B cell (primary cell): ENCODE results near the gene SCN2B. TPM values are rescaled to one million over a fixed set of nuclear protein-coding genes. Genes with fewer than 3 reads are reported as not detected.

Experiments used
- ATAC-seq: fragments of 200-7000 bp; cut with Tn5 transposase; one replicate; pipeline ENCODE4 v1.10.0; 2021; ENCODE audit warnings: low read depth, mild to moderate bottlenecking, moderate number of reproducible peaks, moderate library complexity
- CTCF ChIA-PET: fragments of 350-600 bp; sonication (Branson Sonifier 250); formaldehyde crosslinking; loops from one replicate; lab custom pipeline; 2021; ENCODE audit warnings: antibody characterized with exemption, inconsistent platforms; lab: Charles Lee
- POLR2A ChIA-PET: fragments of 350-600 bp; sonication (Branson Sonifier 250); formaldehyde crosslinking; loops from one replicate; lab custom pipeline; 2021; ENCODE audit warnings: antibody characterized with exemption; lab: Charles Lee
- DNase-seq: peaks from one replicate; pipeline ENCODE4 v3.0.0; 2013
- H2AFZ ChIP-seq: 2 replicates; pipeline ENCODE4 v1.6.1; 2012; ENCODE audit warnings: mild to moderate bottlenecking, low read depth, low read length; ENCODE audit not compliant: insufficient read depth, poor library complexity, severe bottlenecking
- H3K27ac ChIP-seq, 2 donors: 1 replicate in 1 of 2; 2 replicates in 1 of 2; pipeline ENCODE4 v1.5.1; 2012 to 2013; ENCODE audit warnings: low read length in 2 of 2, mild to moderate bottlenecking in 2 of 2, moderate library complexity in 1 of 2
- H3K27me3 ChIP-seq, 4 experiments: fragments of 200-600 bp in 1 of 4; sonication (generic) in 1 of 4; replicated peaks in 1 of 4; 1 replicate in 2 of 4; 2 replicates in 2 of 4; pipeline versions ENCODE4 v1.6.1 to v1.7.0; 2013 to 2016; ENCODE audit warnings: low read length in 3 of 4, mild to moderate bottlenecking in 2 of 4, mixed read lengths in 1 of 4, moderate library complexity in 1 of 4; ENCODE audit not compliant: insufficient read depth in 4 of 4, control insufficient read depth in 3 of 4; ENCODE audit errors: control extremely low read depth in 1 of 4
- H3K36me3 ChIP-seq, 2 experiments: replicated peaks in 1 of 2; 1 replicate in 1 of 2; 2 replicates in 1 of 2; pipeline versions ENCODE4 v1.6.1 to v1.7.1; 2013; ENCODE audit warnings: low read length in 1 of 2; ENCODE audit not compliant: insufficient read depth in 2 of 2, control insufficient read depth in 1 of 2; ENCODE audit errors: control extremely low read depth in 1 of 2, extremely low read depth in 1 of 2
- H3K4me1 ChIP-seq, 2 donors: fragments of 200-600 bp in 1 of 2; sonication (generic) in 1 of 2; 1 replicate in 1 of 2; 2 replicates in 1 of 2; pipeline versions ENCODE4 v1.5.1 to v1.6.1; 2013 to 2017; ENCODE audit warnings: low read length in 2 of 2; ENCODE audit not compliant: control insufficient read depth in 2 of 2, insufficient read depth in 2 of 2
- H3K4me2 ChIP-seq: replicated peaks from 2 replicates; pipeline ENCODE3; 2012; ENCODE audit warnings: mild to moderate bottlenecking, low read depth, low read length; ENCODE audit not compliant: poor library complexity, severe bottlenecking
- H3K4me3 ChIP-seq, 5 experiments: fragments of 200-600 bp in 1 of 5; sonication (generic) in 1 of 5; 1 replicate in 3 of 5; 2 replicates in 2 of 5; pipeline versions ENCODE4 v1.5.1 to v1.7.0; 2011 to 2016; ENCODE audit warnings: low read length in 4 of 5, mild to moderate bottlenecking in 4 of 5, low read depth in 2 of 5, control low read depth in 1 of 5, moderate library complexity in 1 of 5; ENCODE audit not compliant: insufficient read depth in 1 of 5; ENCODE audit errors: control extremely low read depth in 1 of 5, extremely low read depth in 1 of 5
- H3K79me2 ChIP-seq: fragments of 200-600 bp; sonication (generic); one replicate; pipeline ENCODE4 v1.6.0; 2016; ENCODE audit warnings: low read length; ENCODE audit not compliant: control insufficient read depth, insufficient read depth
- H3K9ac ChIP-seq: fragments of 200-600 bp; sonication (generic); 2 replicates; pipeline ENCODE4 v1.6.1; 2017; ENCODE audit warnings: mild to moderate bottlenecking, low read length, moderate library complexity
- H3K9me3 ChIP-seq, 3 donors: one replicate each; pipeline versions ENCODE4 v1.6.1 to v1.7.1; 2013; ENCODE audit warnings: low read length in 2 of 3; ENCODE audit not compliant: control insufficient read depth in 2 of 3, insufficient read depth in 1 of 3; ENCODE audit errors: control extremely low read depth in 1 of 3
- H4K20me1 ChIP-seq: 2 replicates; pipeline ENCODE4 v1.6.0; 2012; ENCODE audit warnings: mild to moderate bottlenecking, low read length; ENCODE audit not compliant: insufficient read depth, control insufficient read depth, poor library complexity, severe bottlenecking
- H3K27ac Mint-ChIP-seq: one replicate; pipeline ENCODE4 v1.8.0; 2021; ENCODE audit warnings: mixed read lengths
- H3K27me3 Mint-ChIP-seq: one replicate; pipeline ENCODE4 v1.8.0; 2021; ENCODE audit warnings: mixed read lengths
- H3K4me1 Mint-ChIP-seq: one replicate; pipeline ENCODE4 v1.8.0; 2021; ENCODE audit warnings: mixed read lengths
- H3K4me3 Mint-ChIP-seq: one replicate; pipeline ENCODE4 v1.8.0; 2021; ENCODE audit warnings: mixed read lengths
- H3K9me3 Mint-ChIP-seq: one replicate; pipeline ENCODE4 v1.8.0; 2022; ENCODE audit warnings: mixed read lengths; ENCODE audit not compliant: insufficient read depth
- EZH2 ChIP-seq: IDR thresholded peaks from 2 replicates; pipeline ENCODE4 v1.6.1; 2012; ENCODE audit warnings: borderline replicate concordance, low read depth, mild to moderate bottlenecking, moderate library complexity, low read length; ENCODE audit not compliant: insufficient read depth, poor library complexity, severe bottlenecking
- WGBS: methylation state at CpG from one replicate; pipeline ENCODE4 v1.1.5; 2013; ENCODE audit warnings: missing lambda C conversion rate; ENCODE audit not compliant: insufficient coverage; 5-methylcytosine and 5-hydroxymethylcytosine counted together
- intact Hi-C: fragments of 100-400 bp; cut with micrococcal nuclease; formaldehyde crosslinking; loops from one replicate; pipeline ENCODE4 v1.10.0; 2022
- polyA plus RNA-seq: library from polyadenylated mRNA; depleted of rRNA; stranded (reverse); fragments of >200 nt; gene quantifications from 2 replicates; pipeline ENCODE4 v1.2.3, GENCODE V29; 2012
- total RNA-seq, 2 donors: library from RNA; stranded (reverse); fragments of 120-200 nt in 1 of 2; gene quantifications; 1 replicate in 1 of 2; 2 replicates in 1 of 2; pipeline versions ENCODE4 v1.2.3 to v1.2.4, GENCODE V29; 2013 to 2022
- TF ChIP-seq, protein P1 (sequence below): fragments of 200-600 bp; IDR thresholded peaks from one replicate; pipeline ENCODE4 v1.8.0; 2022; ENCODE audit warnings: antibody characterized with exemption, mild to moderate bottlenecking

The SCN2B gene
- total and polyA plus RNA-seq, 2 donors (not counting 1 experiment from before 2014, with no cell fraction given): not detected

DNA sequence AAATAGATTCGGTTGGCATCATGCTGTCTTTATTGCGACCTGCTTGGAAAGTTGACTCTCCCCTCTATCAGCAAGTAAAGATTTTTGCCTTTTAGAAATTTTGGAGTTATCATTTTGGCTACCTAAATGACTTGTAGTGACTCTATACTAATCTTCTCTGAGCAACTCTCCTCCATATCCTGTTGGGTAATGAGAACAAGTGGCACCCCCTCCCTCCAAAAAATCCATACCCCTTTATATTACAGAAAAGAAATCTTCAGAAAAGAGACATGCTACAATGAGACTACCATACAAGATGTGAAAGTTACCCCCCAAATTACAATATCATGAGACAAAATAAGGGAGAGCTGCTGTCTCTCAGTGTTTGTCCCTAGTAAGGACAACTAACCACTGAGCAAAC is 47.1 kb upstream of the SCN2B start:
- H3K4me3 ChIP-seq: peak overlapping the region in 1 of 5 experiments; percentile 88
- Mint-ChIP-seq H3K4me3 (peak overlapping the region; percentile 46), H3K9me3 (no peaks in the 10 kb centered on the region), H3K27ac (no peak overlapping the region), H3K27me3 (peaks cover 44% of the 10 kb centered on the region), H3K4me1 (peaks cover 47% of the 10 kb centered on the region)
- TF ChIP-seq EZH2: no peak
- TF ChIP-seq, protein P1, sequence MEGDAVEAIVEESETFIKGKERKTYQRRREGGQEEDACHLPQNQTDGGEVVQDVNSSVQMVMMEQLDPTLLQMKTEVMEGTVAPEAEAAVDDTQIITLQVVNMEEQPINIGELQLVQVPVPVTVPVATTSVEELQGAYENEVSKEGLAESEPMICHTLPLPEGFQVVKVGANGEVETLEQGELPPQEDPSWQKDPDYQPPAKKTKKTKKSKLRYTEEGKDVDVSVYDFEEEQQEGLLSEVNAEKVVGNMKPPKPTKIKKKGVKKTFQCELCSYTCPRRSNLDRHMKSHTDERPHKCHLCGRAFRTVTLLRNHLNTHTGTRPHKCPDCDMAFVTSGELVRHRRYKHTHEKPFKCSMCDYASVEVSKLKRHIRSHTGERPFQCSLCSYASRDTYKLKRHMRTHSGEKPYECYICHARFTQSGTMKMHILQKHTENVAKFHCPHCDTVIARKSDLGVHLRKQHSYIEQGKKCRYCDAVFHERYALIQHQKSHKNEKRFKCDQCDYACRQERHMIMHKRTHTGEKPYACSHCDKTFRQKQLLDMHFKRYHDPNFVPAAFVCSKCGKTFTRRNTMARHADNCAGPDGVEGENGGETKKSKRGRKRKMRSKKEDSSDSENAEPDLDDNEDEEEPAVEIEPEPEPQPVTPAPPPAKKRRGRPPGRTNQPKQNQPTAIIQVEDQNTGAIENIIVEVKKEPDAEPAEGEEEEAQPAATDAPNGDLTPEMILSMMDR: no peak
- no peak overlapping the region for H3K9ac ChIP-seq
- DNase-seq: no peak
- H4K20me1 ChIP-seq: no peaks in the 10 kb centered on the region
- no peak overlapping the region for H3K4me2 ChIP-seq
- H3K27me3 ChIP-seq: peaks cover 0 to 38% (median 32%) of the 10 kb centered on the region in 4 experiments
- no peak for ATAC-seq
- H3K27ac ChIP-seq: no peak overlapping the region
- H3K9me3 ChIP-seq: no peaks in the 10 kb centered on the region
- no peak overlapping the region for H2AFZ ChIP-seq
- intact Hi-C loops: loop anchor here (10.0 kb wide), 1 partner anchor 209 kb away; no protein-coding TSS in a partner anchor
- ChIA-PET CTCF (no interaction called here), POLR2A (no interaction called here)
- H3K4me1 ChIP-seq: peaks cover 49% of the 10 kb centered on the region in 2 donors
- no peaks in the 10 kb centered on the region for H3K79me2 ChIP-seq
- no peaks in the 10 kb centered on the region for H3K36me3 ChIP-seq
- WGBS: no CpG with 5 or more reads among the region's 2 CpGs

DNA sequence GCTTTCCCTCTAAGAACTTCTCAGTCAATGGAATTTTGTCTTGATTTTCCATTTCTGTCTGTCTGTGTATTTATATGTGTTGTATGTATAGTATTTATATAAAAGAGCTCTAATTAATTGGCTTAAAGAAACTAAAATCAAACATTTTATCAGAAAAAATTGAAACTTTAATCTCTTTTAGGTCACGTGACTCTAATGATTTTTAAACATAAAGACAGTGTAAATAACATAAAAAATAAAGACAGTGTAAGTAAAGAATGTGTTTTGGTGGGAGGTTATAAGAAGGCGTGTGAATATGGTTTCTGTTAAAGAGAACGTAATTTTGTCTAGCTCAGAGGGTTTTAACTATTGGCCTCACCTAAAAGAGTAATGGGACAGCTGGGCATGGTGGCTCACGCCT is 46.0 kb upstream of the SCN2B start:
- ATAC-seq (no peak), DNase-seq (no peak)
- intact Hi-C loops: loop anchor here (10.0 kb wide), 1 partner anchor 208 kb away; no protein-coding TSS in a partner anchor
- Mint-ChIP-seq H3K4me3 (no peak overlapping the region), H3K27me3 (peaks cover 52% of the 10 kb centered on the region), H3K9me3 (no peaks in the 10 kb centered on the region), H3K4me1 (peaks cover 36% of the 10 kb centered on the region), H3K27ac (no peak overlapping the region)
- POLR2A ChIA-PET: no interaction called here
- CTCF ChIA-PET: interaction anchor here (1.7 kb wide), 1 partner anchor 24 kb away, joined by 9 read pairs; no protein-coding TSS in a partner anchor
- Histone ChIP-seq H3K9ac (no peak overlapping the region), H3K4me1 (peaks cover 38 to 39% of the 10 kb centered on the region in 2 donors), H3K4me2 (no peak overlapping the region), H3K4me3 (peak overlapping the region in 1 of 5 experiments; percentile 88), H2AFZ (no peak overlapping the region), H3K36me3 (no peaks in the 10 kb centered on the region), H3K79me2 (no peaks in the 10 kb centered on the region), H3K27me3 (peaks cover 0 to 42% (median 33%) of the 10 kb centered on the region in 4 experiments), H4K20me1 (no peaks in the 10 kb centered on the region), H3K9me3 (no peaks in the 10 kb centered on the region), H3K27ac (no peak overlapping the region)
- 100% methylated on average over 2 of the region's 4 CpGs for WGBS
- TF ChIP-seq, protein P1: no peak
